ENCODE data around the gene PHACTR3. TPM values are rescaled to one million over a fixed set of nuclear protein-coding genes. Genes with fewer than 3 reads are reported as not detected.

PHACTR3 gene
- total RNA-seq, 4 donors from 2014 or later, result 5.4 to 15.9 (median 10.0) TPM

DNA sequence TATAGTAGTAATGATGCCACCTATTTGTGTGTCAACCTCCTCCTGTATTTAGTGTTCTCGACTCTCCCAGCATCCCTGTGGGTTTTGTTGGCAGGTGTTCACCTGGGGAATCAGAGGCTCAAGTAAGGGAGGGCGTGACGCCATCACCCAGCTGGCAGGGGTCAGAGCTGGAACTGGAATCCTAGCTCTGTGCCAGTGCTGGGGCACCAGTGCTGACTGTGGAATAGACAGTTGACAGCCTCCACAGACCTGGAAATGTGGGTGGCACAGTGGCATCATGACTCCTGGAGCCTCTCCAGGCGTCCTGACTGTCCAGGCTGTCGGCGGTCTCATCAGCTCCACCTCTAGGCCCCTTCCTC lies 226.3 kb downstream of the PHACTR3 start:
- Histone ChIP-seq H3K27ac (no peak overlapping the region), H3K4me3 (no peak overlapping the region), H3K36me3 (no peaks in the 10 kb centered on the region), H3K9me3 (no peaks in the 10 kb centered on the region), H3K4me1 (peaks cover 0 to 26% (median 4%) of the 10 kb centered on the region in 4 donors), H3K27me3 (no peaks in the 10 kb centered on the region)
- whole genome bisulfite sequencing, 2 donors, result 64 to 70% methylated on average over 6 of the region's 6 CpGs
- TF ChIP-seq EP300 (IDR thresholded peaks at IDR 0.05) (no peak), POLR2A (IDR thresholded peaks at IDR 0.05) (no peak), CTCF (IDR thresholded peaks at IDR 0.05) (no peak)
- DNase-seq (ENCODE audit: low spot score in 2 of 2), result no peak

- no peak for DNase-seq (ENCODE audit: low spot score in 2 of 2)
- Histone ChIP-seq H3K4me3 (no peak overlapping the region), H3K9me3 (no peaks in the 10 kb centered on the region), H3K27me3 (no peaks in the 10 kb centered on the region), H3K36me3 (no peaks in the 10 kb centered on the region), H3K27ac (peak overlapping the region in 2 of 4 donors; percentile 6 to 43), H3K4me1 (peaks cover 0 to 32% (median 10%) of the 10 kb centered on the region in 4 donors)
- 61 to 64% methylated on average over 22 of the region's 23 CpGs for WGBS, 2 donors
- TF ChIP-seq EP300 (IDR thresholded peaks at IDR 0.05) (no peak), POLR2A (IDR thresholded peaks at IDR 0.05) (no peak), CTCF (IDR thresholded peaks at IDR 0.05) (no peak)
Measured at GRCh38 chr20:59831024-59831915, 226.9 kb downstream of the PHACTR3 start.

GRCh38 chr20:59831916-59832270 lies 227.6 kb downstream of the PHACTR3 start:
- H3K36me3 ChIP-seq, result no peaks in the 10 kb centered on the region
- TF ChIP-seq EP300 (IDR thresholded peaks at IDR 0.05), result no peak
- no peak for TF ChIP-seq CTCF (IDR thresholded peaks at IDR 0.05)
- TF ChIP-seq POLR2A (IDR thresholded peaks at IDR 0.05), result no peak
- H3K4me1 ChIP-seq, result peaks cover 0 to 39% (median 13%) of the 10 kb centered on the region in 4 donors
- H3K4me3 ChIP-seq, result no peak overlapping the region
- H3K9me3 ChIP-seq, result no peaks in the 10 kb centered on the region
- H3K27me3 ChIP-seq, result no peaks in the 10 kb centered on the region
- WGBS, 2 donors, result 49 to 64% methylated on average over 3 of the region's 3 CpGs
- DNase-seq (ENCODE audit: low spot score in 2 of 2), result peak in 1 of 2 donors; percentile 37
- peak overlapping the region in 2 of 4 donors; percentile 6 to 43 for H3K27ac ChIP-seq

GRCh38 chr20:59832406-59833363 lies 228.3 kb downstream of the PHACTR3 start:
- no peak for DNase-seq (ENCODE audit: low spot score in 2 of 2)
- WGBS, 2 donors, result 86 to 88% methylated on average over 11 to 13 of the region's 13 CpGs
- Histone ChIP-seq H3K27me3 (no peaks in the 10 kb centered on the region), H3K4me3 (no peak overlapping the region), H3K36me3 (no peaks in the 10 kb centered on the region), H3K27ac (no peak overlapping the region), H3K4me1 (peaks cover 0 to 42% (median 14%) of the 10 kb centered on the region in 4 donors), H3K9me3 (no peaks in the 10 kb centered on the region)
- TF ChIP-seq EP300 (IDR thresholded peaks at IDR 0.05), result no peak
- no peak for TF ChIP-seq POLR2A (IDR thresholded peaks at IDR 0.05)
- TF ChIP-seq CTCF (IDR thresholded peaks at IDR 0.05), result no peak

All from tibial nerve (tissue), 4 donors.